Brain microvascular endothelial cell (primary cell): ENCODE data around the gene RHBDL3.

Experiments
- DNase-seq: peaks from one replicate; pipeline ENCODE4 v3.0.0-alpha.2; 2020
- H3K27ac ChIP-seq: fragments of 250-450 bp; sonication (Bioruptor Pico); 2 replicates; pipeline ENCODE4 v1.5.1; 2020; ENCODE audit warnings: mild to moderate bottlenecking, moderate library complexity
- H3K27me3 ChIP-seq: fragments of 250-450 bp; sonication (Bioruptor Pico); replicated peaks from 2 replicates; pipeline ENCODE4 v1.5.1; 2020; ENCODE audit warnings: mild to moderate bottlenecking
- H3K36me3 ChIP-seq: fragments of 250-450 bp; sonication (Bioruptor Pico); replicated peaks from 2 replicates; pipeline ENCODE4 v1.5.1; 2020; ENCODE audit warnings: mild to moderate bottlenecking
- H3K4me3 ChIP-seq: 2 replicates; pipeline ENCODE4 v1.5.1; 2011; ENCODE audit warnings: low read depth, mild to moderate bottlenecking, control low read depth, low read length, moderate library complexity
- in situ Hi-C: cut with HindIII; loops from 2 replicates; pipeline ENCODE4 v1.10.0; 2017; ENCODE audit warnings: low sequenced_read_pairs, low pct_ligation_motif_present
- TF ChIP-seq, protein P1 (sequence below): IDR thresholded peaks from 2 replicates; pipeline ENCODE4 v1.5.1; 2011; ENCODE audit warnings: low read depth, mild to moderate bottlenecking, moderate library complexity, low read length, control low read depth, inconsistent platforms; ENCODE audit errors: missing control alignments

Gene RHBDL3

DNA sequence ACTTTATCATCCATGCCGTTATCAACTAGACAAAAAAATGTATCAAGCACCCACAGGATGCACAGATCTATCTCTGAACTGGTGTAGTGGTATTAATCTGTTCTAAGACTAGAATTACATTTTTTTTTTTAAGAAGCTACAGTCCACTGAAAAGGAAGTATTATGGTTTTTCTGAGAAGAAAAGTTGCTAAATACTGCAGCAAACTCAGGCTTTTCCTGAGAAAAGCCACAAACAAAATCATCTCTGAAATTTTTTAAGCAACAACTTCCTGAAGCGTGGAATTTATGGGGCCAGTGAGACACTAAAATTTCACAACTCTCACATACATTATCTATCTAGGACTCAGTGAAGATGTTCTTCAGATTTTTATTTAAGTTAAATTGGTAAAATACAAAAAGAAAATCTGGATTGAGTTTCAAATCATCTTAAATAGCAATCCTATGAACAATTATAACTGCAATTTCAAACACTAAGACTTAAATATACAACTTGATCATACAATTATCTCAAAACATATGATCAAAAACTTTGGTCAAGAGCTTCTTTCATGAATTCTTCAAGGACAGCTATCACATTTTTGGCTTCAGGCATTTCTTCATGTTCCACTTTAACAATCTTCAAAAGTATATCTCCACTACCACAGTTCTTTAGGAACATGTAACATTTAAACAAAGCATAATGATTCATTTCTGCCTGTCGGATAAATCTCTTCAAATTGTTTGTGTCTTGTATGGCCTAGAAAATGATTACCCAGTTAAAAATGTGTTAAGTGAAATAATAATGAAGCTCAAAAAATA lies 65.8 kb downstream of the RHBDL3 start:
- no peaks in the 10 kb centered on the region for H3K27me3 ChIP-seq
- in situ Hi-C loops = no loop called here
- DNase-seq = no peak
- H3K4me3 ChIP-seq = no peak overlapping the region
- peaks cover 4% of the 10 kb centered on the region for H3K36me3 ChIP-seq
- no peak overlapping the region for H3K27ac ChIP-seq
- TF ChIP-seq, protein P1, sequence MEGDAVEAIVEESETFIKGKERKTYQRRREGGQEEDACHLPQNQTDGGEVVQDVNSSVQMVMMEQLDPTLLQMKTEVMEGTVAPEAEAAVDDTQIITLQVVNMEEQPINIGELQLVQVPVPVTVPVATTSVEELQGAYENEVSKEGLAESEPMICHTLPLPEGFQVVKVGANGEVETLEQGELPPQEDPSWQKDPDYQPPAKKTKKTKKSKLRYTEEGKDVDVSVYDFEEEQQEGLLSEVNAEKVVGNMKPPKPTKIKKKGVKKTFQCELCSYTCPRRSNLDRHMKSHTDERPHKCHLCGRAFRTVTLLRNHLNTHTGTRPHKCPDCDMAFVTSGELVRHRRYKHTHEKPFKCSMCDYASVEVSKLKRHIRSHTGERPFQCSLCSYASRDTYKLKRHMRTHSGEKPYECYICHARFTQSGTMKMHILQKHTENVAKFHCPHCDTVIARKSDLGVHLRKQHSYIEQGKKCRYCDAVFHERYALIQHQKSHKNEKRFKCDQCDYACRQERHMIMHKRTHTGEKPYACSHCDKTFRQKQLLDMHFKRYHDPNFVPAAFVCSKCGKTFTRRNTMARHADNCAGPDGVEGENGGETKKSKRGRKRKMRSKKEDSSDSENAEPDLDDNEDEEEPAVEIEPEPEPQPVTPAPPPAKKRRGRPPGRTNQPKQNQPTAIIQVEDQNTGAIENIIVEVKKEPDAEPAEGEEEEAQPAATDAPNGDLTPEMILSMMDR = no peak

DNA sequence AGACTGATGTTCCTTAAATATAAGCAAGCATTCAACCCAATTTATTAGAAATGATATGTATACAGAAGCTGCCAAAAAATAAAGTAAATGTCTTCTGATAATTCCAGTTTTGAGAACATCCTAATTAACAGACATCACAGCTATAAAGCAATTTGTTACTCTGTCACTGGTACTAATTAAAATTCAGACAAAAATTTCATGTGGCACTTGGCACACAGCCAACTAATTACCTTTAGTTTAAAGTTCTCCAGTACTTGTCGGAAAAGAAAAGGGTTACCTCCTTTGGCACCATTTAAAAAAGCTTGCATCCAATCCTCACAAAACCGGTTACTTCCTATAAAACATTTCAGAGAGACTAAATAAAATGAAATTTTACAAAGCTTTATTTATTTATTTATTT lies 67.6 kb downstream of the RHBDL3 start:
- Histone ChIP-seq H3K4me3 (no peak overlapping the region), H3K27me3 (no peaks in the 10 kb centered on the region), H3K36me3 (peaks cover 4% of the 10 kb centered on the region), H3K27ac (no peak overlapping the region)
- in situ Hi-C loops = no loop called here
- TF ChIP-seq, protein P1 = no peak
- DNase-seq = no peak

DNA sequence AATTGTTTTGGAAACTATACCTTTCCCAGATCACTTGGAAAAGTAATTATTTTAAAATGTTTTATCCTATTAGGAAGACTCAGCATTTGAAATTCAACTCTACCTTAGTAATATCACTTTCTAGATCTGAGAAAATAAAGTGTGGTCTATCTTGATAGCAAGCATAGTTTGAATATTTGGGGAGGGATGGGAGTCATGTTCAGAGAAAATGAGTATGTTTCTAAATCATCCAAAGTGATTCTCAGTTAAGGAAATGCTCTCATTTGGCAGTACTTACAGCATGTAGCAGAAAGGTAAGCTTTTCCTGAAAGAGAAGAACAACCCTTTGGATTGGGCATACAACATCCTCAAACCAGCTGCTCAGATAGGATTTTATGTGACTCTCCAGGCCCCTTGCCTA lies 69.4 kb downstream of the RHBDL3 start:
- Histone ChIP-seq H3K27me3 (no peaks in the 10 kb centered on the region), H3K36me3 (peaks cover 4% of the 10 kb centered on the region), H3K4me3 (no peak overlapping the region), H3K27ac (no peak overlapping the region)
- DNase-seq = no peak
- in situ Hi-C loops = no loop called here
- TF ChIP-seq, protein P1 = no peak

DNA sequence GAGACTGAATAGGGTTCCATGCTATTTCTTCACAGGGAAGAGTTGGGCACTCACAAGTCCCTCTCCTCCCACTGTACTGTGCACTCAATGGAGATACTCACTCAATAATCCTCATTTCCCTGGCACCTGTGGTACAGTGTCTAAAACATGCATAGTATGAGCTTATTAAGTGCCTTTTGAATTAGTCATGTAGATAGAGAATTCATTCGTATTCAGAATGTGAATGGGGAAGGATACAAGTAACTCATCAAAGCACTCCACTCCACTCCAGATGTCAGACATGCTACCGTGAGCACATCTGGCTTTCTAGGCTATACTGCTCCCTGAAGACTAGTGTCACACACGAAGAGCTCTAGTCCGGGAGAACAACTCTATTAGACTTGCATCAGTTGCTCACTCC lies 70.1 kb downstream of the RHBDL3 start:
- no peaks in the 10 kb centered on the region for H3K27me3 ChIP-seq
- in situ Hi-C loops = no loop called here
- H3K4me3 ChIP-seq = no peak overlapping the region
- no peak overlapping the region for H3K27ac ChIP-seq
- DNase-seq = peak; percentile 47
- TF ChIP-seq, protein P1 = no peak
- peaks cover 4% of the 10 kb centered on the region for H3K36me3 ChIP-seq

DNA sequence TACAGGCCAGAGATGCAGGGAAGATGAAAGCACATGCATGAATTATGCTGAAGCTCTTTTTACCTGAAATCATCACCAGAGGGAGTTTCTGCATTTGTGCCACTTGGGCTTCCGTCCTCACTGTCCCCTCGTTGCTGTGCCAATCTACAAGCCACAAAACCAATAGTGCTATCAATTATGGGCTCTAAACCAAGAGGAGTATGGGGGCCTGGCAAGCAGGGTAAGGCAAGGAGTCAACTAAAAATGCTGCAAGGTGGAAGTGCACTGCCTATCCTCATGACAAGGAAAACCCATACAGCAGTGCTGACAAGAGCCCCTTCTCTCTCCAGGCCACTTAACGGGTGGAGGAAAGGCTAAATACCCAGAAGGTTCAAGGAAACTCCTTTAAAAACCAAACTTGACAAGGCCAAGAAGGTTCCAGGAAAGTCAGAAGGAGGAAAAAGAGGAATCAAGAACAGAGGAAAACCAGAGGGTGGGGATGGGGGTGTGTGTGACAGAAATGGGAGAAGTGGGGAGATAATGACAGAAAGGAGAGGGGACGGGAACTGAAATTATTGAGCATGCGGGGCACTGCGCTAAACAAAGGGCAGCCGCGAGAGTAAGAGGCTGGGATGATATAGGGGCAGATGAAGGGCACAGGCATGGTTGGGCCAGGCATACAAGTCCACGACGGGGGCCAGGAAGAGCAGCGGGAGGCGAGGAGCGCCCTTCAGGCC lies 75.7 kb downstream of the RHBDL3 start:
- in situ Hi-C loops = no loop called here
- no peaks in the 10 kb centered on the region for H3K27me3 ChIP-seq
- H3K27ac ChIP-seq = no peak overlapping the region
- no peaks in the 10 kb centered on the region for H3K36me3 ChIP-seq
- peak overlapping the region; percentile 71 for H3K4me3 ChIP-seq
- TF ChIP-seq, protein P1 = peak; percentile 47
- no peak for DNase-seq
